Embryonic facial prominence (tissue), 1 donor: ENCODE results near the gene WDR64.
"Not testable (repeated sequence)": the region's sequence is repeated elsewhere in the genome, so short reads cannot be mapped to it uniquely, and the experiment has no call there.

Experiments used
- DNase-seq: peaks from one replicate; pipeline ENCODE4 v3.0.0-alpha.2; 2016; ENCODE audit errors: extremely low spot score

WDR64 gene

DNA sequence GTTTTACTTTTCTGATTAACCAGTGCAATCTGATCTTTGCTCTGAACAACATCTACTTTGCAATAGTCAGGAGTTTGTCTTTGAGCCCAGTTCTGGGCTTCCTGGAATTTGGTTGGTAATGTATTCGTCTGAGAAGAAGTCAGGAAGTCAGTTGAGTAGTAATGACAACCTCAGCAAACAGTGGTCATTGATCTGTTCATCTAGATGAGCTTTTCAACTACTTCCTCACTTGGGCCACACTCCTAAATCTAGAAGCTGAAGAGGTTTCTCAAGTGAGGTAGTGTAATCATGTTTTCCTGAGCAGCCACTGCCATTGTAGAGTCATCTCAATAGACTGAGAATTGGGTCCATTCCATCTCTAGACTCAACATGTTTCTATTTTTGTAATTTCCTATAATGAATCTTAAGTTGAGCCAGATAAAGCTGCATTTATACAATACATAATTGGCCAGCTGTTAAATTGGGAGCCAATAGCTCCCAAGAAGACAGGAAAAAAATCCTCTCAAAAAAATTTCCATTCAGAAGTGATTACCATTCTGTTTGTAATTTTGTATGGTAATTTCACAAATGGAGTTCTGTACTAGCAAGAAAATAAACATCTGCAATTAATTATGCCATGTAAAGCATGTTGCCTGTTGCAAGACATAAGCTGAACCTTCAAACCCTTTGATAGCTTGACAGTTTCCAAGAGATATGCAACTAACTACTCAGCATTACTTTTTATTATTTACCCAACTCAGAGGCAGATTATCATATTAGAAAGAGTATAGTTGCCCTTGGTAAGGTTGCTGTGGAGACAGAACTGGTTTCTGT is 49.6 kb downstream of the WDR64 start:
- peak; percentile 18 for DNase-seq

DNA sequence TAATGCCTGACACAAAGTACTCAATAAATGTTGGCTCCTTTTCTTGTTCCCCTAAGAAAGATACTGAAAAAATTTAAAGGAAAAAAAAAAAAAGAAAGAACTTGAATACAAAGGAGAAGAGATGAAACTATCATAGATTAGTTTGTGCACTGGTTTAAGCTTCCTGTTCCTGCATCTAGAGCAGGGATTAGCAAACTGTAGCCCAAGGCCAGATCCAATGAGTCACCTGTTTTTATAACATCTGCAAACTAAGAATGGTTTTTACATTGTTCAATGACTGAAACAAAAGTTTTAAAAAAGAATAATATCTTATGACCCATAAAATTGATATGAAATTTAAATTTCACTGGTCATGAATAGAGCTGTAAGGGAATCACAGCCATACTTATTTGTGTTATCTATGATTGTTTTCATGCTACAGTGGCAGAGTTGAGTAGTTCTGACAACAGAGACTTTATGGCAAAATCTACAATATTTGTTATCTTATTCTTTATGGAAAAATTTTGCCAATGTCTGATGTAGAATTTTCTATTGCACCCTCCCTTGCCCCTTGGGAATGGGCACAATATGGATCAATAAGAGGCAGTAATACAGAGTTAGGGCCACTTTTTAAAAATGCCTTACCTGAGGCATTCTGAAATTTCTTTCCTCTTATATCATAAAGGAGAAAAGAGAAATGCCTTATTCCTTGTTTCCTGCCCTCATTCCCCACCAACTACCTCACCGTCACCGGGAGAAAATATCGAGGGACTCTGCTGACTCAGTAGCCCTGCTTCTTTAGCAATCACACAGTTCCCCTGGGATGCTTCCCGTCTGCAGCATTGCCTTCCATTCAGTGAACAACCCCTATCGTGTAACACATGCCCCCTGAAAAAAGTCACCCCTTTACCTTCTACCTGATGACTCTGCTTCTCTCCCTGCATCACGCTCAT is 50.6 kb downstream of the WDR64 start:
- DNase-seq, result no peak

DNA sequence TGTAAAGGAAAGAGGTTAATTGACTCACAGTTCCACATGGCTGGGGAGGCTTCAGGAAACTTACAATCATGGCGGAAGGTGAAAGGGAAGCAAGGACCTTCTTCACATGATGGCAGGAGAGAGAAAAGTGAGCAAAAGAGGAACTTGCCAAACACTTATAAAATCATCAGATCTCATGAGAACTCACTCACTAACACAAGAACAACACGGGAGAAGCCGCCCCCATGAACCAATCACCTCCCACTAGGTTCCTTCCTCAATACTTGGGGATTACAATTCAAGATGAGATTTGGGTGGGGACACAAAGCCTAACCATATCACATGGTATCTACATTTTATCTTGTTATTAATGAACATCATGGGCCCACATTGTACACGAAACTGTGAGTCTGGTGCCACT is 51.7 kb downstream of the WDR64 start:
- DNase-seq, result not testable (repeated sequence)

DNA sequence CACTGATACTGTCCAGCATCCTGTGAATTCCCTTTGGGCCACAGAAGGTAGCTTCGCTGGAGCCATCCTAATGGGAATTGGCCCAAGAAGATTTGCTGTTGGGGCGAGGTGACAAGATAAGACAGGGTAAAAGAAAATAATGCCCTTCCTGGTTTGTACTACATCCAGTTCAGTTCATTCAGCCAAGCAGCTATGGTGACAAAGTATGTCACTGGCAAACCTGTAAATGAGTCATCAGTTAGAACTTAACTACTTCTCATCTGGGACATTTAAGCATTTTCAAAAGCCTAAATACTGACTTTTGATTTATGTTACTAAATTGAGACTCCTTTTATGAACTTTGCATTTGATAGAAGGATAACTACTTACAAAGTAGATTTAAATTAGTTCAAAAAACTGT is 54.2 kb downstream of the WDR64 start:
- no peak for DNase-seq

DNA sequence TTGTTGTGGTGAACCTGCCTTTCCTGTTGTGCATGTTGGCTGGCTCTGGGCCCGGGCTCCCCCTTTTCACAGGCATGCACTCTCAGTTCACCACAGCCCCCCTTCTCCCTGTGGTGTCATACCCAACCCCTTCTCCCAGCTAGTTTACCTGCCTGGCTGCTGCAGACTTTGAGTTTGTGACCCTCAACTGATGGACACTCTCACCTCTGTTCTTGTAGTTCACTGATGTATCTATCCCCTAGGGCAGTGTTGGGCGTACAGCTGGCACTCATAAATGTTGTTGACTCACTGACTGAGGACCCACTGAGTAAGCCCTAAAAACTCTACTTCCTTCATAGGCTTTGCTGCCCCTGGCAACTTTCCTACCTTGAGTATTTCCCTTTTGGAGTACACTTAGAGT is 54.9 kb downstream of the WDR64 start:
- DNase-seq, result no peak

DNA sequence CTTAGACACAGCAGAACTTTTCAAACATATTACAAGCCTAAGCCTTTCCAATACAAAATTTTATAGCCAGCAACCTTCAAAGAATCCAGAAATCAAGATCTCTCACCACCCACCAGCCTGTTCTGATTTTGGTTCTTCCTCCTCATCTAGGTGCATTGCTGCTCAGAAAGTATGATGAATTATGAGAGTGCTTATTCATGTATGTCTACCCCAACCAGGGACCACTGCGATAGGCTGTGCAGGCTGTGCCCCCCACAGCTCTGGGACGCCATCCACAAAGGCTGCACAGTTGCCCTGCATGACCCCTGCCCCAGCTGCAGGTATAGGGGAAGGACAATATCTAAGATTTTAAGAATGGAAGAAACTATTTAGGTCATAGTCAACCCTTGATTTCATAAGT is 55.4 kb downstream of the WDR64 start:
- DNase-seq, result no peak

DNA sequence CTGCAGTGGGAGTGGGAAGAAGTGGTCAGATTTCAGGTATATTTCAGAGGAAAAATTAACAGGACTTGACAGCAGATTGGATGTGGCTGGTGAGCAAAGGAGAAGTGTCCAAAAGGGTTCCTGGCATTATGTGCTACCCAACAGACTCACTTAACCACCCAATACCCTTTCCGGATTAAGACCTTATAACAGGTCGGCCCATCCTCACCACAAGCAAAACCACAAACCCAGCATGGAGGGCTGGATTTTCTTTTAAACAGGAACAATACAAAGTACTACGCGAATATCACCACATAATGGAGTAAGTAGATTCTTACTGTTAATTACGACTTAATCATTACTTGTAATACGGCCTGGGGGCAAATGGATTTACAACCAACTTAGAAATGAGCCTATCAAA is 59.2 kb downstream of the WDR64 start:
- DNase-seq, result no peak

DNA sequence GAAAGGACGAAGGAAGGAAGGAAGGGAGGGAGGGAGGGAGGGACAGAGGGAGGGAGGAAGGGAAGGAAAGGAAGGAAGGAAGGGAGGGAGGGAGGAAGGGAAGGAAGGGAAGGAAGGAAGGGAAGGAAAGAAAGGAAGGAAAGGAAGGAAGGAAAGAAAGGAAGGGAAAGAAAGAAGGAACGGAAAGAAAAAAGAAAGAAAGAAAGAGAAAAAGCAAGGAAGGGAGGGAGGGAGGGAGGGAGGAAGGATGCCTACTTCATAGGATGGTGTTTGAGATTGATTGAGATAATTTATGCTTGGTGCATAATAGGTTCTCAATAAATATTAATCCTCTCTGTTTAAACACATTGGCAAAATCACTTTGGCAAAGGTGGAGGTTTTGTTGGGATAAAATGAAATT is 61.2 kb downstream of the WDR64 start:
- DNase-seq, result no peak

DNA sequence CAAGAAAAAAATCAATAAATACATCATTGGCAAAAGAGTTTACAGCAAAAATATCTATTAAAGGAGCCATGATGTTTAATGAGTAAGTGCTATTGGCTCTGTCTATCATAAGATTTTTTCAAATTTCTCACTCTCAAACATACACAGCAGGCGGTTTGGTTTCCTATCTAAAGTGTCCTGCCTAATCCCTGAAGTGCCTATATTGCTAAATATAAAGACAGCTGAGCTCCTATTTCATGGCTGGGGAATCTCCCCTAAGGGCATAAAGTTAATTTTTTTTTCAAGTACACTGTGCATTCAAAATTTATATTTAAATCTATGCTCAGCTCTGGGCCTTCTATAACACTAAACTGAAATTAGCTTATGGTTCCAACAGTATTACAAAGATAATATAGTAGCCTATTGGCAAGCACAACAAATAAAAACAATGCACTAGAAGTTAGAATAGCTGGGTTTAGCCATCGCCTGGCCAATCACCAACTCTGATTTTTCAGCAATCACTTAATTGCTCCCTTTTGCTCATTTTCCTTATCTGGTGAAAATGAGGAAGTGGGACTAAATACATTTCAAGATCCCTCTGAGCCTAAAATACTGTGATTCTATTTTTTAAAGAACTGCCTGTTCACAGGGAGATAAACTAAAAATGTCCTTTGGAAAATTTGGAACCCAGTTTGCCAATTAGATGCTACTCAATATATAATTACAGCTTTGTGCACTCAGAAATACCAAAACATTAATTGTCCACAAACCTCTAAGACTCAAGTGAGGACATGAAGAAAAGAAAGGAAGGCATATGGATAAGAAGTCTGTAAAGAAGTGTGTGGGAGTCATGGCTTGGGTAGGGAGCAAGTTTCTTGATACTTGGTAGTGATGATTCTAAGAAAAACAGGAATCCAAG is 62.5 kb downstream of the WDR64 start:
- no peak for DNase-seq

DNA sequence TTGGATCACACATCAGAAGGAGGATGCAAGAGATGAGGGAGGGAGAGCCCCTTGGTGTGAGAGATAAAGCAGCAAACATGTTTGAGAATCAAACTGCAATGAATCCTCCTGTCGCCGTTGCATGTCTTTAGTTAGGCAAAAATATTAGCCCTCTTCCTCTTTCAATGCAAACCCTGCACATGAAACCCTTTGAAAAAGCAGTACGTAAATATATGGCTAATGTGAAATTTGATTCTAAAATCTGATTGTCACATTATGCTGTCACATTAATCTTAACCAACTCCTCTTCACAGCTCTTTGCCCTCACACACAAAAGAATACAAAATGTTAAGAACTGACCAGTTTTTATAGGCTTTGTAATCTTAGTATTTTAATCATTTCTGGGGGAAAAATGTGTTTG is 63.4 kb downstream of the WDR64 start:
- no peak for DNase-seq

DNA sequence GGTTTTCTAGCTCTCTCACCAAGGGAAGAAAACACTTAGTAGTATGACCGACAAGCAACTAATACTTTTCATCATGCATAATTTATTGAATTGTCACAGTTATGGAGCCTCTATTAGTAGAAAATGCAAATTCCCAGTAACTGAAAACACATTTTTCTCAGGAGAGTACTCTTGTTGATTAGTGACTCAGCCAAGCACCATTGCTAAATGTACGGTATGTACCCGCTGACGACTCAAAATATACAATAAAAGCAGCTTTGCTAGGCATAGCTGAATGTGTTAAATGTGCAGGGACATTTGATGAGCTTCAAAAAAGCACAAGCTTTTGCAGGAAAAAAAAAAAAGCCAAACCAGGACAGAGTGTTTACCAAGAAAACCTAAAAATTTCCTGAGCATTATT is 63.9 kb downstream of the WDR64 start:
- DNase-seq, result no peak

DNA sequence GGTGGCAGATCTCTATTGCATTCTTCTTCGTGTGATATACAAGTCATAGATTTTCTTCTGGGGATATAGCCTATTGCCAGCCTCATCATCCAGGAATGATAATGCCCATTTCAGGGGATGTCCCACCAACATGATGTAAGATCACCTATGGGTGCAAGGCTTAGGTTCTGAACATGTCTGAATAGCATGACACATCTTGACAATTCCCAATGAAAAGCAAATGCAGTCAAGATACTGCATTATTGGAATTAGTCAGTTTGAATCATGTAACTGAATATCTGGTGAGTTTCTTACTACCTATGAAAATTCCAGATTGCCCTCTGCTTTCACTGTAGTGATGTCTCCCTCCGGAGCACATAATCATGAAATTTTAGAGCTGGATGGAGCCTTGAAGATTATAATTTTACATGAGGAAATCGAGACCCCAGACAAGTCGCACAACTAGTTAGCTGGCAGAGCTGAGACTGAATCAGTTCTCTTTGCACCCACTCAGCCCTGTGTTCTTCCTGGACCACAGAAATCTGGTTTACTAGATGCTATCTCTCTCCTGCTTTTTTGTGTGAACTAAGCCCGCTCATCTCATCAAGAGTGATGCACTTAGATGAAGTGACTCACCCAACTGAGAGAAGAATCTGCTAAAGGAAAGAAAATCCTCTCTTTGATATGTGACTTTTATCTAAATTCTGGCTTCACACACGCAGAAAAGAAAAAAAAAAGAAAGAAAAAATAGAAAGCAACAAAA is 65.0 kb downstream of the WDR64 start:
- no peak for DNase-seq

DNA sequence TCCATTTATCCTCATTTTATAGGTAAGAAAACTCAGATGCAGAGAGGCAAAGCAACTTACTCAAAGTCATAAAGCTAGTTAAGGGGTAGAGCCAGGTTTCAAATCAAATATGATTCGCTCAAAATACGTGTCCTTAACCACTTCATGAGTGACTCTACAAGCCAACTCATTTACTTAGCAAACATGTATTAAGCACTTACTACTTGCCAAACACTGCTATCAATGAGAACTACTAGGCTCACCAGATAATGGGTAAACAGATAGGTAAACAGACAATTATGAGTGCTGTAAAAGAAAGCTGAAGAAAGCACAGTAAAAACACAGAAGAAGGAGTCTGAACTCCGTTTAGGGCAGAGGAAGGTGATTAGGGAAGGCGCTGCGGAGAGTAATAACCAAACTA is 65.9 kb downstream of the WDR64 start:
- DNase-seq, result no peak

DNA sequence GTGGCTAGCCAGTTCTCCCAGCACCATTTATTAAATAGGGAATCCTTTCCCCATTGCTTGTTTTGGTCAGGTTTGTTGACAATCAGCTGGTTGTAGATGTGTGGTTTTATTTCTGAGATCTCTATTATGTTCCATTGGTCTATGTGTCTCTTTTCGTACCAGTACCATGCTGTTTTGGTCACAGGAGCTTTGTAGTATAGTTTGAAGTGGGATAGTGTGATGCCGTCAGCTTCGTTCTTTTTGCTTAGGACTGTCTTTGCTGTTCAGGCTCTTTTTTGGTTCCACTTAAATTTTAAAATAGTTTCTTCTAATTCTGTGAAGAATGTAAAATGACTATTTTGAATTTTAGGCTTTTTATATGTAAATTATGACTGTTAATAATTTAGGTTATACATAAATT is 68.9 kb downstream of the WDR64 start:
- no peak for DNase-seq

DNA sequence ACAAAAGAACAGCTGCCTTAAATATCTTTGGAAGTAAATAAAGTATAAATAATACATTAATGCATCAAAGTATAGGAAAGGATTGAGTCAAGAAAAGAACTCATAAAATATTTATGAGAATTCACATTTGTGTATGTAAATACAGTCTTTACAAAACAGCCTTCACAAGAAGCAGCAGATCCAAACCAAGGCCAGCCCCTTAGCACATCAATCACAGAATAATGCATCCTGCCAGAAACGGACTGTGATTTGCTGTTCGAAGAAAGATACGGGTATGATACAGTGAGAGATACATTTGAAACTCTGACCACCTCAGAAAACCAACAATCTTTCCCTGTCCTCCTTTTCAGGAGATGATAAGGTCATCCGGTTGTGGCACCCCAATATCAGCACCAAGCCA is 70.9 kb downstream of the WDR64 start:
- DNase-seq, result no peak

DNA sequence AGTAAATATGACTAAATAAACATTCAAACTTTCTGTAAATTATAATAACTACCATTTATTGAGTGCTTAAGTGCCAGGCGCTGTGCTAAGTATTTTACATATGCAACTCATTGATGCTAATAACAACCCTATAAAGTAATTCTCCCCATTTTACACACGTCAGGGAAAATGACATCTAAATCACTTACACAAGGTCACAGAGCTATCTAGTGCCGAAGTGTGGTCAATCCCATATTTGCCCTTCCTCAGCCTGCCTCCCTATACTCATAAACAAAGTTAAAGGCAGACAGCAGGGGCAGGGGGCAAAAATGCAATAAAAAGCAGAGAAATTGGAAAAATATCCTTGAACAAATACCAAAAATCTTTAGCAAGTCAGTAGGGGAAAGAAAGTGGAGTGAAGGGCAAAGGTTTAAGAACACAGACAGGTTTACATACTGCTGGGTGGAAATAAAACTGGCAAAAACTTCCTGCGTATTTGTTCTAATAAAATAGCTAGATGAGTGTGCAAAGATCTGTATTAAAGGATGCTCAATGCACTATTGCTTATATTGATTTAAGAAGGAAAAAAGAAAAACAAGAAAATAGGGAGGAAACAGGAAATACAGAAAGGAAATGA is 72.8 kb downstream of the WDR64 start:
- DNase-seq, result no peak

DNA sequence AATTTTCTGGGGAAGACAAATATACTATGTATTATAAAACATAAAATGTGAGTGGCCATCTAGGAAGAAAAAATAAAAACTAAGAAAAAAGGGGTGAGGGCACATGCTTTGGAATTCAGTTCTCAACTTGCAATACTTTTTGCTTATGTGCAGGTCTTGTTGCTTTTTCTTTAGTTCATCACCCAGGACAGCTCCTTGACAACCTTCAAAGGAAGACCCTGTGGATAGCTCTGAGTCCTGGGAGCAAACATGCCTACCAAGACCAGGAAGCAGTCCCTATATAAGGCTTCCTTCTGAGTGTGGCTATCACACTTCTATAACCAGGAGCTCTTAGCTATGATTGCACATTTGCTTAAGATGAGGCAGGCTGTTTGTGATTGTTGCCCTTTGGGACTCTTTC is 78.0 kb downstream of the WDR64 start:
- DNase-seq, result no peak

DNA sequence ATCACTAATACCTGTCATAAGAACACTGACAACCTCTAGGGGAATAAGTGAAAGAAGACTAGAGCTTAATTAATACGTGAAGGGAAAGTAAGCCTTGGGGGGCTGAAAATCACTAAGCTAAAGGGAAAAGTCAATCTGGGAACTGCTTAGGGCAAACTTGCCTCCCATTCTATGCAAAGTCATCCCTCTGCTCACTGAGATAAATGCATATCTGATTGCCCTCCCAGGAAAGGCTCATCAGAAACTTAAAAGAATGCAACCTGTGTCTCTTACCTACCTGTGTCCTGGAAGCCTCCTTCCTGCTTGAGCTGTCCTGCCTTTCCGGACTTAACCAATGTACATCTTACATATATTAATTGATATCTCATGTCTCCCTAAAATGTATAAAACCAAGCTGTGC is 81.8 kb downstream of the WDR64 start:
- DNase-seq, result no peak

DNA sequence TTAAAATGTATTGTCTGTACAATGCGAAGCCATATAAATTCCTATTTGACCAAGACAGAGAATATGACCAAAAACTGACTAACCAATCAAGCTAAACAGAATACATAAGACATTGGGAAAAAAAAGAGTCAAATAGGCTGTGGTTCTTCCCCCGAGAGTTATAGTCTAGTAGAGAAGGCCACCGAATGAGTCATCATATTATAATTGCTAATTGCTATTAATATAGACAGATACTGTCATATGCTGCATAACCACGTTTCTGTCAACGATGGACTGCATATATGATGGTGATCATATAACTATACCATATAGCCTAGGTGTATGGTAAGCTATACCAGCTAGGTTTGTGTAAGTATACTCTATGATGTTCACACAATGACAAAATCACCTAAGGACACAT is 82.5 kb downstream of the WDR64 start:
- DNase-seq, result no peak

DNA sequence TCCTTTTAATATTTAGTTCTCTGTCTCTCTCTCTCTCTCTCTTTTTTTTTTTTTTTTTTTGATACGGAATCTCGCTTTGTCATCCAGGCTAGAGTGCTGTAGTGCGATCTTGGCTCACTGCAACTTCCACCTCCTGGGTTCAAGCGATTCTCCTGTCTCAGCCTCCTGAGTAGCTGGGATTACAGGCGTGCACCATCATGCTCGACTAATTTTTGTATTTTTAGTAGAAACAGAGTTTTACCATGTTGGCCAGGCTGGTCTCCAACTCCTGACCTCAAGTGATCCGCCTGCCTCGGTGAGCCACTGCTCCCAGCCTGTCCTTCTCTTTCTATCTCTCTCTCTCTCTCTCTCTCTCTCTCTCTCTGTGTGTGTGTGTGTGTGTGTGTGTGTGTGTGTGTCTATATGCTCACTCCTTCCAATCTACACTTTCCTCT is 83.4 kb downstream of the WDR64 start:
- DNase-seq, result not testable (repeated sequence)

DNA sequence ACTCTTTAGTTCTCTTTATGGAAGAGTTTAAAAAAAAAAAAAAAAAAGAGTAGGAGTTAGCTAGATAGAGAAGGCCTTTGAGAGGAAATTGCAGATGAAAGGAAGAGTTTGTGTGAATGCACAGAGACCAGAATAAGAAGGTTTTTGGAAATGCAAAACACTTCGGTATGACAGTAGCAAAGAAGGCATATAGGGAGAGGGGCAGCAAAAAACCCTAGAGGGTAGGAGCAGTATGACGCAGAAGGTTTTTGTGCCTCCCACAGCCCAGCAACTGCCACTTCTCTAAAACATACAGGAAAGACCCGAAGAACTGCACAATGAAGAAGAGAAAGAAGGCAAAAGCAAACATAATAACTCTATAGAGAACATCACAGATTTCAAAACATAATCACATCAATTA is 84.3 kb downstream of the WDR64 start:
- no peak for DNase-seq
